Hematopoietic multipotent progenitor cell (in vitro differentiated cells): ENCODE results near the gene RRP7A. TPM values are rescaled to one million over a fixed set of nuclear protein-coding genes. Genes with fewer than 3 reads are reported as not detected.

Experiments
- small RNA-seq: library from RNA; depleted of rRNA; stranded (forward); fragments of <200 nt; gene quantifications from one replicate; pipeline ENCODE3, GENCODE V24; 2012
- total RNA-seq: library from RNA; depleted of rRNA; stranded (reverse); fragments of >200 nt; gene quantifications from one replicate; pipeline ENCODE4 v1.2.3, GENCODE V29; 2012

RRP7A gene
- total RNA-seq, 1 donor: 28.0 TPM

Small RNA genes within 50 kb of the gene (small RNA-seq; reads per million reads assigned to genes)
- gene RN7SKP80 (not detected), gene RNU6-513P (not detected)

Other genes with a start within 250 kb of the RRP7A start
- gene TCF20, start 249.1 kb downstream of the RRP7A start, total RNA-seq: 26.7 TPM
- 3.0 TPM for gene NFAM1, start 87.4 kb downstream of the RRP7A start, total RNA-seq
- gene SERHL2, start 34.2 kb upstream of the RRP7A start, total RNA-seq: 0.27 TPM
- gene POLDIP3, start 95.1 kb upstream of the RRP7A start, total RNA-seq: 37.4 TPM
- gene ATP5MGL, start 120.8 kb upstream of the RRP7A start, total RNA-seq: 1.3 TPM
- 89.4 TPM for gene CYB5R3, start 129.6 kb upstream of the RRP7A start, total RNA-seq
- gene A4GALT, start 201.1 kb upstream of the RRP7A start, total RNA-seq: 0.54 TPM